ENCODE measurements around the gene ERAL1.
"Not testable (repeated sequence)": the region's sequence is repeated elsewhere in the genome, so short reads cannot be mapped to it uniquely, and the experiment has no call there.

The ERAL1 gene

DNA sequence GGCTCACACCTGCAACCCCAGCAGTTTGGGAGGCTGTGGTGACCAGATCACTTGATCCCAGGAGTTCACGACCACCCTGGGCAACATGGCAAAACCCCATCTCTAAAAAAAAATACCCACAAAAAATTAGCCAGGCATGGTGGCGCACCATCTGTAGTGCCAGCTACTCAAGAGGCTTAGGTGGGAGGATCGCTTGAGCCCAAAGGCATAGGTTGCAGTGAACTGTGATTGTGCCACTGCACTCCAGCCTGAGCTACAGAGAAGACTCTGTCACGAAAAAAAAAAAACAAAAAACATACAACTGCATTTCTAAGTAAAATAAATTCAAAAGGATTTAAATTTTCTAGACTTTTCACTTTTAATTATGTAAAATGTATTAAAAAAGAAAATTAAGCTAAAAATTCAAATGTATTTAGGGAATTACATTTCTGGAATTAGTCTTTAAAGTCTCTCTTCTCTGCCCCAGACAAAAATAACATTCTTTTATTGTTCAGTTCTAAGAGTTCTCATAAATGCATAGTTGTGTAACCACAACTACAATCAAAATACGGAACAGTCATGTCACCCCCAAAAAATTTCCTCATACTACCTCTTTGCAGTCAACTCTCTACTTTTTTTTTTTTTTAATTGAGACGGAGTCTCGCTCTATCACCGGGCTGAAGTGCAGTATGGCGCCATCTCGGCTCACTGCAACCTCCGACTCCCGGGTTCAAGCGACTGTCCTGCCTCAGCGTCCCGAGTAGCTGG lies 26.3 kb upstream of the ERAL1 start:
- no peak overlapping the region for H3K27ac ChIP-seq
- H3K36me3 ChIP-seq (replicated peaks) = no peaks in the 10 kb centered on the region
- H3K4me3 ChIP-seq (ENCODE audit: low read depth, low read length) = no peak overlapping the region
- peak; percentile 43 for DNase-seq
- TF ChIP-seq, protein P1, sequence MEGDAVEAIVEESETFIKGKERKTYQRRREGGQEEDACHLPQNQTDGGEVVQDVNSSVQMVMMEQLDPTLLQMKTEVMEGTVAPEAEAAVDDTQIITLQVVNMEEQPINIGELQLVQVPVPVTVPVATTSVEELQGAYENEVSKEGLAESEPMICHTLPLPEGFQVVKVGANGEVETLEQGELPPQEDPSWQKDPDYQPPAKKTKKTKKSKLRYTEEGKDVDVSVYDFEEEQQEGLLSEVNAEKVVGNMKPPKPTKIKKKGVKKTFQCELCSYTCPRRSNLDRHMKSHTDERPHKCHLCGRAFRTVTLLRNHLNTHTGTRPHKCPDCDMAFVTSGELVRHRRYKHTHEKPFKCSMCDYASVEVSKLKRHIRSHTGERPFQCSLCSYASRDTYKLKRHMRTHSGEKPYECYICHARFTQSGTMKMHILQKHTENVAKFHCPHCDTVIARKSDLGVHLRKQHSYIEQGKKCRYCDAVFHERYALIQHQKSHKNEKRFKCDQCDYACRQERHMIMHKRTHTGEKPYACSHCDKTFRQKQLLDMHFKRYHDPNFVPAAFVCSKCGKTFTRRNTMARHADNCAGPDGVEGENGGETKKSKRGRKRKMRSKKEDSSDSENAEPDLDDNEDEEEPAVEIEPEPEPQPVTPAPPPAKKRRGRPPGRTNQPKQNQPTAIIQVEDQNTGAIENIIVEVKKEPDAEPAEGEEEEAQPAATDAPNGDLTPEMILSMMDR (IDR thresholded peaks at IDR 0.05; ENCODE audit: low read depth, low read length, missing control alignments) = no peak
- in situ Hi-C loops (cut with HindIII; ENCODE audit: low pct_ligation_motif_present, low sequenced_read_pairs) = no loop called here
- no peaks in the 10 kb centered on the region for H3K27me3 ChIP-seq (replicated peaks)

DNA sequence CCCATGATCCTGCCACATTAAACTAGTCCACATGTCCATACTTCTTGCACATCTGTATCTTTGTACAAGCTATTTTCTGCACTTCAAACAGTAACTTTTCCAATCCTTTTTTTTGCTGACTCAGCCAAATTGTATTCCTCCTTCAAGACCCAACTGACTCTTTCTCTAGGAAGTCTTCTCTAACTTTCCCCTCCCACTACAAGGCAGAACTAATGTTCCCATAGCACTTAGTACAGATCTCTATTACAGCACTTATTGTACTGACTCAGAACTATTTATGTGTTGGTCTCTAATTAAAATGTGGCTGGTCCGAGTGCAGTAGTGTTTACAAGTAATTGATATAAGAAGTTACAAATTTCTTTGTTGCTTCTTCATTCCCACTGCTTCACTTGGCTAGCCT lies 20.4 kb upstream of the ERAL1 start:
- Histone ChIP-seq H3K27ac (no peak overlapping the region), H3K36me3 (replicated peaks) (peaks cover 8% of the 10 kb centered on the region), H3K4me3 (ENCODE audit: low read depth, low read length) (no peak overlapping the region), H3K27me3 (replicated peaks) (no peaks in the 10 kb centered on the region)
- in situ Hi-C loops (cut with HindIII; ENCODE audit: low pct_ligation_motif_present, low sequenced_read_pairs) = no loop called here
- no peak for DNase-seq
- TF ChIP-seq, protein P1 (IDR thresholded peaks at IDR 0.05; ENCODE audit: low read depth, low read length, missing control alignments) = no peak

DNA sequence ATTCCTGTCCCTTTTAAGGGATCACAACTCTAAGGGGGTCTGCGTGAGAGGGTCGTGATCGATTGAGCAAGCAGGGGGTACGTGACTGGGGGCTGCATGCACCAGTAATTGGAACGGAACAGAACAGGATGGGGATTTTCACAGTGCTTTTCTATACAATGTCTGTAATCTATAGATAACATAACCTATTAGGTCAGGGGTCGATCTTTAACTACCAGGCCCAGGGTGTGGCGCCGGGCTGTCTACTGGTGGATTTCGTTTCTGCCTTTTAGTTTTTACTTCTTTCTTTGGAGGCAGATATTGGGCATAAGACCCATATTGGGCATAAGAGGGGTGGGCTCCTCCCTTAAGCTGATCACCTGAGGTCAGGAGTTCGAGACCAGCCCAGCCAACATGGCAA lies 18.3 kb upstream of the ERAL1 start:
- H3K4me3 ChIP-seq (ENCODE audit: low read depth, low read length); H3K36me3 ChIP-seq (replicated peaks); in situ Hi-C loops (cut with HindIII; ENCODE audit: low pct_ligation_motif_present, low sequenced_read_pairs); H3K27me3 ChIP-seq (replicated peaks); H3K27ac ChIP-seq; DNase-seq: not testable (repeated sequence)

DNA sequence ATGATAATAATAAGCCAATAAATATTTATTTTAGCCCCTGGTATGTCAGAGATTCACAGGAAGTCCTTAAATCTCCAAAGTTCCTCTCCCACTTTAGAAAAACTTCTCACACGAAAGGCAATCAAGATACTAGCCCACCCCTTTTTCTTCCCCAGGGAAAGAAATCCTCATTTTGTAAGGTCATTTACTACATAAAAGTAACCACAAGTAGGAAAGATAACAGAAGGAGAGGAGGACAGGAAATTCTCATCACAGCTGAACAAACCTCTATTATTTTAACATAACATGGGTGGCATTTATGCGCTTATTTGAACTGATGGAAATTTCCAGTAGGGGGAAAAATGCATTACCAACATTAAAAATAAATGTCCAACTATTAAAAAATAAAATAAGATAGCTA lies 15.6 kb upstream of the ERAL1 start:
- peak overlapping the region; percentile 48 for H3K27ac ChIP-seq
- peaks cover 3% of the 10 kb centered on the region for H3K36me3 ChIP-seq (replicated peaks)
- H3K4me3 ChIP-seq (ENCODE audit: low read depth, low read length) = no peak overlapping the region
- TF ChIP-seq, protein P1 (IDR thresholded peaks at IDR 0.05; ENCODE audit: low read depth, low read length, missing control alignments) = no peak
- peak; percentile 18 for DNase-seq
- no peaks in the 10 kb centered on the region for H3K27me3 ChIP-seq (replicated peaks)
- in situ Hi-C loops (cut with HindIII; ENCODE audit: low pct_ligation_motif_present, low sequenced_read_pairs) = no loop called here

DNA sequence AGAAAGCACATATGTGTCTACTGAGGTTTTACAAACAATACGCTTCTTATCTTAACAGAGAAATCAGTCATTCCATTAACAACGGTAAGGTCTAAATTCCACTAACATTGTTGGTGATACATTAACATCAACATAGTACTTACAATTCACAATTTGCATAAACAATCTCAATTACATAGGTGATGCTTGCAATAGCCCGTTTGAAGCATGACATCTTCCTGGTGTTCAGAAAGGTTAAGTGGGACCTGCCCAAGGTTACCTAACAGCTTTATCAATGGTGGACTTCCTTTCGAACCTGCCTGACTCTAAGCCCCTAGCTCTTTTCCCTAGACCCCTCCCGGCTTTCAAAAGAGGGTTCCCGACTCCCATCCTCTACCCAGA lies 12.9 kb upstream of the ERAL1 start:
- TF ChIP-seq, protein P1 (IDR thresholded peaks at IDR 0.05; ENCODE audit: low read depth, low read length, missing control alignments) = no peak
- Histone ChIP-seq H3K36me3 (replicated peaks) (no peaks in the 10 kb centered on the region), H3K4me3 (ENCODE audit: low read depth, low read length) (peak overlapping the region; percentile 97), H3K27ac (peak overlapping the region; percentile 4), H3K27me3 (replicated peaks) (no peaks in the 10 kb centered on the region)
- DNase-seq = no peak
- in situ Hi-C loops (cut with HindIII; ENCODE audit: low pct_ligation_motif_present, low sequenced_read_pairs) = no loop called here

DNA sequence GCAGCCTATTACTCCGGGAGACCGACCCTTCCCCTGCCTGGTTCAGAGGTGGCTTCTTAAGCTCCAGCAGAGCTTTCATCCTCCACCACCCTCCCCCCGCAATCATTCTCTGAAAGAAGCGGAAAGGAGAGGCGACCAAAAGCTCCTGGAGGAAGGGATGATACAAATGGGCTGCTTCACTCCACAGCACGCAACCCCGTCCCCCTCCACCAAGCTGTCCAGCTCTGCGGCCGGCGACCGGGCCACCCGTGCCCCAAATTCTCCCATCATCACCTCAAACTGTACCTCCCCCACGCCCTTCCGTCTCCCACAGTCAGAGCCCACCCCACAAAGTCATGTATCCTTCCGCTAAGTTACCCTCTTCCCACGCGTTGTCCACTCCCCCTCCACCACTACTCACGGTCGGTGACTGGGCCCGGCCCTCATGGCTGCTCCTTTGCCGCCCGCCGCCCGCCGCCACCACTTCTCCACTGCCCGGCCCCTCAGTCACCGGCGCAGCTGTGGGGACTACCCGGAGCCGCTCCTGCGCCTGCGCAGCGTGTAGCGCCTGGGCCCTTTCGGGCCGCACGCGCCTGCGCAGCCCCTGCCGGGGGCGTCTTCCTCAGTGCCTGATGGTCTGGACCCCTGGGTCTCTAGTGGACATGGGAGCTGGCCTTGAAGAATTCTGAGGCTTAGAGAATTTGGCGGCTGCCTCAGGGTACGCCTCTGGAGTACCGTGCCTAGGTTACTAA lies 12.4 kb upstream of the ERAL1 start, which contains the start of gene FAM222B:
Gene FAM222B, minus strand, starts transcription at position 509 of the 731 bp plus-strand sequence. CDS start 76,123 bp downstream, outside the sequence.
- Histone ChIP-seq H3K27me3 (replicated peaks) (no peaks in the 10 kb centered on the region), H3K27ac (peak within 1 kb of the TSS; percentile 19), H3K36me3 (replicated peaks) (no peaks in the 10 kb centered on the region), H3K4me3 (ENCODE audit: low read depth, low read length) (peak within 1 kb of the TSS; percentile 97)
- TF ChIP-seq, protein P1 (IDR thresholded peaks at IDR 0.05; ENCODE audit: low read depth, low read length, missing control alignments) = no peak
- DNase-seq = peak; percentile 65
- in situ Hi-C loops (cut with HindIII; ENCODE audit: low pct_ligation_motif_present, low sequenced_read_pairs) = no loop called here
